ENCODE results near the gene TJP2.

GRCh38 chr9:69132361-69132760 is 41.7 kb upstream of the TJP2 start:
- TF ChIP-seq CTCF (IDR thresholded peaks at IDR 0.05 in 2 of 3, conservative IDR thresholded peaks at IDR 0.05 in 1 of 3; ENCODE audit: control insufficient read depth in 2 of 3, extremely low read depth in 1 of 3, insufficient read depth in 1 of 3, low read depth in 3 of 3, low read length in 3 of 3): no peak
- TF ChIP-seq RBBP5 (conservative IDR thresholded peaks at IDR 0.05): no peak
- TF ChIP-seq NR2C1 (IDR thresholded peaks at IDR 0.05): no peak
- TF ChIP-seq PBX3 (IDR thresholded peaks at IDR 0.05; ENCODE audit: insufficient replicate concordance, low read depth, low read length): no peak
- no peak for TF ChIP-seq SIN3A (IDR thresholded peaks at IDR 0.05; ENCODE audit: low read depth, low read length)
- TF ChIP-seq IKZF1 (conservative IDR thresholded peaks at IDR 0.05): no peak
- TF ChIP-seq MAX (IDR thresholded peaks at IDR 0.05; ENCODE audit: low read depth, low read length): no peak

Data from GM12878 (cell line).